B cell (primary cell): Measurements from ENCODE around the gene RPLP1.

ENCODE experiments used
- CTCF ChIP-seq: fragments of 200-600 bp; IDR thresholded peaks from one replicate; pipeline ENCODE4 v1.8.0; 2022; ENCODE audit warnings: antibody characterized with exemption, mild to moderate bottlenecking
- EZH2 ChIP-seq: IDR thresholded peaks from 2 replicates; pipeline ENCODE4 v1.6.1; 2012; ENCODE audit warnings: borderline replicate concordance, low read depth, mild to moderate bottlenecking, moderate library complexity, low read length; ENCODE audit not compliant: insufficient read depth, poor library complexity, severe bottlenecking

- TF ChIP-seq CTCF (no peak), EZH2 (no peak)
Measured at GRCh38 chr15:69489073-69489571, 36.5 kb downstream of the RPLP1 start.
